Body of pancreas (tissue), 4 donors: ENCODE measurements around the gene RBM33. TPM values are rescaled to one million over a fixed set of nuclear protein-coding genes. Genes with fewer than 3 reads are reported as not detected.
A peak's percentile ranks its signal among the peaks of the same experiment; 100 is the strongest.

Experiments
- ATAC-seq: fragments of 150-250 bp; one replicate; pipeline ENCODE4 v1.9.1; 2016
- DNase-seq, 4 donors: peaks; one replicate each; pipeline ENCODE4 v3.0.0-alpha.2; 2019
- H3K27ac ChIP-seq, 4 donors: fragments of 200-600 bp; sonication (generic); 1 replicate in 3 of 4; 2 replicates in 1 of 4; pipeline versions ENCODE4 v1.5.1 to v1.6.1; 2016 to 2019; ENCODE audit warnings: mild to moderate bottlenecking in 1 of 4, mixed read lengths in 1 of 4, moderate library complexity in 1 of 4
- H3K27me3 ChIP-seq, 2 donors: fragments of 200-600 bp; sonication (generic); one replicate each; pipeline ENCODE4 v1.6.0; 2016; ENCODE audit warnings: mild to moderate bottlenecking in 1 of 2
- H3K36me3 ChIP-seq, 2 donors: fragments of 200-600 bp; sonication (generic); replicated peaks in 1 of 2; 2 replicates each; pipeline ENCODE4 v1.5.1; 2016; ENCODE audit warnings: low read depth in 2 of 2; ENCODE audit not compliant: insufficient read depth in 1 of 2
- H3K4me1 ChIP-seq: fragments of 200-600 bp; sonication (generic); one replicate; pipeline ENCODE4 v1.6.0; 2016
- H3K4me3 ChIP-seq, 2 donors: fragments of 200-600 bp; sonication (generic); 1 replicate in 1 of 2; 2 replicates in 1 of 2; pipeline ENCODE4 v1.5.1; 2016 to 2019
- H3K9me3 ChIP-seq, 3 donors: fragments of 200-600 bp; sonication (generic); 1 replicate in 2 of 3; 2 replicates in 1 of 3; pipeline ENCODE4 v1.5.1; 2016
- POLR2A ChIP-seq, 3 donors: fragments of 450-650 bp; IDR thresholded peaks; one replicate each; pipeline ENCODE4 v1.6.1; 2016; ENCODE audit warnings: antibody characterized with exemption in 3 of 3, mild to moderate bottlenecking in 2 of 3
- WGBS, 2 donors: methylation state at CpG; one replicate each; pipeline ENCODE4 v1.1.5; 2017; 5-methylcytosine and 5-hydroxymethylcytosine counted together
- intact Hi-C: fragments of 100-400 bp; cut with DNase I; formaldehyde crosslinking; loops from one replicate; pipeline ENCODE4 v1.15.1; 2023
- total RNA-seq, 2 donors: library from RNA; depleted of rRNA; stranded (reverse); fragments of >200 nt; gene quantifications; one replicate each; pipeline ENCODE4 v1.1.0, GENCODE V29; 2016
- TF ChIP-seq, protein P1 (sequence below), 7 experiments: fragments of 450-650 bp in 4 of 7; fragments of 200-600 bp in 3 of 7; sonication (generic) in 3 of 7; IDR thresholded peaks; one replicate each; pipeline ENCODE4 v1.5.1; 2016 to 2019; ENCODE audit warnings: antibody characterized with exemption in 7 of 7

The RBM33 gene
- total RNA-seq, 2 donors from 2014 or later = 30.6 to 78.4 TPM

DNA sequence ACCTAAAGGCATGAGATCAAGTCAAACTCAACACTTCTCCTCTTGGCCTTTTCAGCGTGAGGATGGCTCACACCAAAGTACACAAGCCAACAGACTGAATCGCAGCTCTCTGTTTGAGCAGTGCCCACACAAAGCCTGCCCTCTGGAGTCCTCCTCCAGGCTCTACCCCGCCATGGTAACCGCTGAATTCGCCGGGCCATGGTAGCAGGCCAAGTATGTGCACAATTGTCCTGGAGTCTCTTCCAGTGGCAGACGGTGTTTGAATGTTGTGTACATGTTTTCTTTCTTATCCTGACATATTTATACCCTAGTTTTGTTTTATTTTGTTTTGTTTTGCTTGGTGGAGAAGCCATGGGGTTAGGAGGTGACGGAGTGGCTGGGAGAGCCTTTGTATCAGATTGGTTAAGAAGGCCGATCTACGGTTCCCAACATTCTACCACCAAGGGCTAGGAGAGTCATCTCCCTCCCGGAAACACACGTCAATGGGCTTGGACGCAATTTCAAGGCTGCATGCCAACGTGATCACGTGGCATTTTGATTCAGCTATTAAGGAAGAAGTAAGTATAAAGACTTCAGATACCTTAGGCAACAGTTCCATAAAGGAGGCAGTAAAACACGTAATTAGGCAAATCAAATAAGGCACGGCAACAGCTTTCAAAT, 179.9 kb downstream of the RBM33 start:
- DNase-seq = peak in 1 of 4 donors; percentile 33
- no peaks in the 10 kb centered on the region for H3K36me3 ChIP-seq
- H3K4me1 ChIP-seq = no peaks in the 10 kb centered on the region
- 63 to 71% methylated on average over 17 of the region's 17 CpGs for WGBS, 2 donors
- no peaks in the 10 kb centered on the region for H3K27me3 ChIP-seq
- intact Hi-C loops = no loop called here
- peak; percentile 42 for ATAC-seq
- H3K9me3 ChIP-seq = no peaks in the 10 kb centered on the region
- no peak overlapping the region for H3K4me3 ChIP-seq
- no peak overlapping the region for H3K27ac ChIP-seq
- no peak for TF ChIP-seq POLR2A (IDR thresholded peaks at IDR 0.05)
- TF ChIP-seq, protein P1, sequence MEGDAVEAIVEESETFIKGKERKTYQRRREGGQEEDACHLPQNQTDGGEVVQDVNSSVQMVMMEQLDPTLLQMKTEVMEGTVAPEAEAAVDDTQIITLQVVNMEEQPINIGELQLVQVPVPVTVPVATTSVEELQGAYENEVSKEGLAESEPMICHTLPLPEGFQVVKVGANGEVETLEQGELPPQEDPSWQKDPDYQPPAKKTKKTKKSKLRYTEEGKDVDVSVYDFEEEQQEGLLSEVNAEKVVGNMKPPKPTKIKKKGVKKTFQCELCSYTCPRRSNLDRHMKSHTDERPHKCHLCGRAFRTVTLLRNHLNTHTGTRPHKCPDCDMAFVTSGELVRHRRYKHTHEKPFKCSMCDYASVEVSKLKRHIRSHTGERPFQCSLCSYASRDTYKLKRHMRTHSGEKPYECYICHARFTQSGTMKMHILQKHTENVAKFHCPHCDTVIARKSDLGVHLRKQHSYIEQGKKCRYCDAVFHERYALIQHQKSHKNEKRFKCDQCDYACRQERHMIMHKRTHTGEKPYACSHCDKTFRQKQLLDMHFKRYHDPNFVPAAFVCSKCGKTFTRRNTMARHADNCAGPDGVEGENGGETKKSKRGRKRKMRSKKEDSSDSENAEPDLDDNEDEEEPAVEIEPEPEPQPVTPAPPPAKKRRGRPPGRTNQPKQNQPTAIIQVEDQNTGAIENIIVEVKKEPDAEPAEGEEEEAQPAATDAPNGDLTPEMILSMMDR (IDR thresholded peaks at IDR 0.05) = no peak

- Histone ChIP-seq H3K4me3 (no peak overlapping the region), H3K27me3 (no peaks in the 10 kb centered on the region), H3K27ac (no peak overlapping the region), H3K9me3 (no peaks in the 10 kb centered on the region), H3K4me1 (no peaks in the 10 kb centered on the region), H3K36me3 (no peaks in the 10 kb centered on the region)
- DNase-seq = no peak
- TF ChIP-seq POLR2A (IDR thresholded peaks at IDR 0.05) = no peak
- TF ChIP-seq, protein P1 (IDR thresholded peaks at IDR 0.05) = no peak
- intact Hi-C loops = no loop called here
- 33 to 34% methylated on average over 3 of the region's 3 CpGs for WGBS, 2 donors
- no peak for ATAC-seq
Observed at GRCh38 chr7:155825336-155825735, 180.9 kb downstream of the RBM33 start.

- no peak for DNase-seq
- intact Hi-C loops = no loop called here
- 74 to 77% methylated on average over 6 to 17 of the region's 17 CpGs for WGBS, 2 donors
Observed at GRCh38 chr7:155829796-155830470, 185.5 kb downstream of the RBM33 start.

More at GRCh38 chr7:155829796-155830470, 185.5 kb downstream of the RBM33 start:
- TF ChIP-seq, protein P1 (IDR thresholded peaks at IDR 0.05) = no peak
- no peak for TF ChIP-seq POLR2A (IDR thresholded peaks at IDR 0.05)
- no peaks in the 10 kb centered on the region for H3K9me3 ChIP-seq
- H3K27ac ChIP-seq = no peak overlapping the region
- H3K36me3 ChIP-seq = no peaks in the 10 kb centered on the region
- no peak overlapping the region for H3K4me3 ChIP-seq
- no peak for ATAC-seq
- no peaks in the 10 kb centered on the region for H3K4me1 ChIP-seq
- no peaks in the 10 kb centered on the region for H3K27me3 ChIP-seq

Other genes starting within 250 kb of the RBM33 start
- not detected for gene EN2, start 186.5 kb upstream of the RBM33 start, total RNA-seq
- not detected for gene CNPY1, start 98.1 kb upstream of the RBM33 start, total RNA-seq
- under 1 TPM; 0.33 to 0.78 TPM for gene SHH, start 167.8 kb downstream of the RBM33 start, total RNA-seq